B cell (primary cell): ENCODE results near the gene MYBPC3. TPM values are rescaled to one million over a fixed set of nuclear protein-coding genes. Genes with fewer than 3 reads are reported as not detected.

Experiments
- ATAC-seq: fragments of 200-7000 bp; cut with Tn5 transposase; one replicate; pipeline ENCODE4 v1.10.0; 2021; ENCODE audit warnings: low read depth, mild to moderate bottlenecking, moderate number of reproducible peaks, moderate library complexity
- CTCF ChIA-PET: fragments of 350-600 bp; sonication (Branson Sonifier 250); formaldehyde crosslinking; loops from one replicate; lab custom pipeline; 2021; ENCODE audit warnings: antibody characterized with exemption, inconsistent platforms; lab: Charles Lee
- POLR2A ChIA-PET: fragments of 350-600 bp; sonication (Branson Sonifier 250); formaldehyde crosslinking; loops from one replicate; lab custom pipeline; 2021; ENCODE audit warnings: antibody characterized with exemption; lab: Charles Lee
- DNase-seq: peaks from one replicate; pipeline ENCODE4 v3.0.0; 2013
- H2AFZ ChIP-seq: 2 replicates; pipeline ENCODE4 v1.6.1; 2012; ENCODE audit warnings: mild to moderate bottlenecking, low read depth, low read length; ENCODE audit not compliant: insufficient read depth, poor library complexity, severe bottlenecking
- H3K27ac ChIP-seq, 2 donors: 1 replicate in 1 of 2; 2 replicates in 1 of 2; pipeline ENCODE4 v1.5.1; 2012 to 2013; ENCODE audit warnings: low read length in 2 of 2, mild to moderate bottlenecking in 2 of 2, moderate library complexity in 1 of 2
- H3K27me3 ChIP-seq, 4 experiments: fragments of 200-600 bp in 1 of 4; sonication (generic) in 1 of 4; replicated peaks in 1 of 4; 1 replicate in 2 of 4; 2 replicates in 2 of 4; pipeline versions ENCODE4 v1.6.1 to v1.7.0; 2013 to 2016; ENCODE audit warnings: low read length in 3 of 4, mild to moderate bottlenecking in 2 of 4, mixed read lengths in 1 of 4, moderate library complexity in 1 of 4; ENCODE audit not compliant: insufficient read depth in 4 of 4, control insufficient read depth in 3 of 4; ENCODE audit errors: control extremely low read depth in 1 of 4
- H3K36me3 ChIP-seq, 2 experiments: replicated peaks in 1 of 2; 1 replicate in 1 of 2; 2 replicates in 1 of 2; pipeline versions ENCODE4 v1.6.1 to v1.7.1; 2013; ENCODE audit warnings: low read length in 1 of 2; ENCODE audit not compliant: insufficient read depth in 2 of 2, control insufficient read depth in 1 of 2; ENCODE audit errors: control extremely low read depth in 1 of 2, extremely low read depth in 1 of 2
- H3K4me1 ChIP-seq, 2 donors: fragments of 200-600 bp in 1 of 2; sonication (generic) in 1 of 2; 1 replicate in 1 of 2; 2 replicates in 1 of 2; pipeline versions ENCODE4 v1.5.1 to v1.6.1; 2013 to 2017; ENCODE audit warnings: low read length in 2 of 2; ENCODE audit not compliant: control insufficient read depth in 2 of 2, insufficient read depth in 2 of 2
- H3K4me2 ChIP-seq: replicated peaks from 2 replicates; pipeline ENCODE3; 2012; ENCODE audit warnings: mild to moderate bottlenecking, low read depth, low read length; ENCODE audit not compliant: poor library complexity, severe bottlenecking
- H3K4me3 ChIP-seq, 5 experiments: fragments of 200-600 bp in 1 of 5; sonication (generic) in 1 of 5; 1 replicate in 3 of 5; 2 replicates in 2 of 5; pipeline versions ENCODE4 v1.5.1 to v1.7.0; 2011 to 2016; ENCODE audit warnings: low read length in 4 of 5, mild to moderate bottlenecking in 4 of 5, low read depth in 2 of 5, control low read depth in 1 of 5, moderate library complexity in 1 of 5; ENCODE audit not compliant: insufficient read depth in 1 of 5; ENCODE audit errors: control extremely low read depth in 1 of 5, extremely low read depth in 1 of 5
- H3K79me2 ChIP-seq: fragments of 200-600 bp; sonication (generic); one replicate; pipeline ENCODE4 v1.6.0; 2016; ENCODE audit warnings: low read length; ENCODE audit not compliant: control insufficient read depth, insufficient read depth
- H3K9ac ChIP-seq: fragments of 200-600 bp; sonication (generic); 2 replicates; pipeline ENCODE4 v1.6.1; 2017; ENCODE audit warnings: mild to moderate bottlenecking, low read length, moderate library complexity
- H3K9me3 ChIP-seq, 3 donors: one replicate each; pipeline versions ENCODE4 v1.6.1 to v1.7.1; 2013; ENCODE audit warnings: low read length in 2 of 3; ENCODE audit not compliant: control insufficient read depth in 2 of 3, insufficient read depth in 1 of 3; ENCODE audit errors: control extremely low read depth in 1 of 3
- H4K20me1 ChIP-seq: 2 replicates; pipeline ENCODE4 v1.6.0; 2012; ENCODE audit warnings: mild to moderate bottlenecking, low read length; ENCODE audit not compliant: insufficient read depth, control insufficient read depth, poor library complexity, severe bottlenecking
- H3K27ac Mint-ChIP-seq: one replicate; pipeline ENCODE4 v1.8.0; 2021; ENCODE audit warnings: mixed read lengths
- H3K27me3 Mint-ChIP-seq: one replicate; pipeline ENCODE4 v1.8.0; 2021; ENCODE audit warnings: mixed read lengths
- H3K4me1 Mint-ChIP-seq: one replicate; pipeline ENCODE4 v1.8.0; 2021; ENCODE audit warnings: mixed read lengths
- H3K4me3 Mint-ChIP-seq: one replicate; pipeline ENCODE4 v1.8.0; 2021; ENCODE audit warnings: mixed read lengths
- H3K9me3 Mint-ChIP-seq: one replicate; pipeline ENCODE4 v1.8.0; 2022; ENCODE audit warnings: mixed read lengths; ENCODE audit not compliant: insufficient read depth
- CTCF ChIP-seq: fragments of 200-600 bp; IDR thresholded peaks from one replicate; pipeline ENCODE4 v1.8.0; 2022; ENCODE audit warnings: antibody characterized with exemption, mild to moderate bottlenecking
- EZH2 ChIP-seq: IDR thresholded peaks from 2 replicates; pipeline ENCODE4 v1.6.1; 2012; ENCODE audit warnings: borderline replicate concordance, low read depth, mild to moderate bottlenecking, moderate library complexity, low read length; ENCODE audit not compliant: insufficient read depth, poor library complexity, severe bottlenecking
- WGBS: methylation state at CpG from one replicate; pipeline ENCODE4 v1.1.5; 2013; ENCODE audit warnings: missing lambda C conversion rate; ENCODE audit not compliant: insufficient coverage; 5-methylcytosine and 5-hydroxymethylcytosine counted together
- intact Hi-C: fragments of 100-400 bp; cut with micrococcal nuclease; formaldehyde crosslinking; loops from one replicate; pipeline ENCODE4 v1.10.0; 2022
- polyA plus RNA-seq: library from polyadenylated mRNA; depleted of rRNA; stranded (reverse); fragments of >200 nt; gene quantifications from 2 replicates; pipeline ENCODE4 v1.2.3, GENCODE V29; 2012
- total RNA-seq, 2 donors: library from RNA; stranded (reverse); fragments of 120-200 nt in 1 of 2; gene quantifications; 1 replicate in 1 of 2; 2 replicates in 1 of 2; pipeline versions ENCODE4 v1.2.3 to v1.2.4, GENCODE V29; 2013 to 2022

MYBPC3 gene
- total and polyA plus RNA-seq, 2 donors (not counting 1 experiment from before 2014, with no cell fraction given), result 0.67 to 1.4 TPM

GRCh38 chr11:47302853-47303252 is 49.6 kb downstream of the MYBPC3 start:
- Histone ChIP-seq H3K4me1 (no peaks in the 10 kb centered on the region), H3K4me3 (no peak overlapping the region), H3K9ac (no peak overlapping the region), H3K4me2 (no peak overlapping the region), H3K27me3 (no peaks in the 10 kb centered on the region), H3K9me3 (peaks cover 2 to 21% (median 5%) of the 10 kb centered on the region in 3 donors), H3K36me3 (peaks cover 10 to 72% of the 10 kb centered on the region in 2 experiments), H2AFZ (no peak overlapping the region), H3K79me2 (peaks cover 39% of the 10 kb centered on the region), H3K27ac (no peak overlapping the region), H4K20me1 (peaks cover 17% of the 10 kb centered on the region)
- Mint-ChIP-seq H3K27me3 (no peaks in the 10 kb centered on the region), H3K4me3 (no peak overlapping the region), H3K27ac (no peak overlapping the region), H3K4me1 (no peaks in the 10 kb centered on the region), H3K9me3 (peaks cover 6% of the 10 kb centered on the region)
- TF ChIP-seq EZH2 (no peak), CTCF (no peak)
- WGBS, result no CpG with 5 or more reads among the region's 1 CpG
- DNase-seq (no peak), ATAC-seq (no peak)
- intact Hi-C loops, result no loop called here
- ChIA-PET POLR2A (no interaction called here), CTCF (interaction anchor here (0.7 kb wide), 1 partner anchor 31 kb away, joined by 3 read pairs; no protein-coding TSS in a partner anchor)

GRCh38 chr11:47299078-47299477 is 53.4 kb downstream of the MYBPC3 start:
- no peak for DNase-seq
- Mint-ChIP-seq H3K4me3 (no peak overlapping the region), H3K4me1 (no peaks in the 10 kb centered on the region), H3K27ac (no peak overlapping the region), H3K27me3 (no peaks in the 10 kb centered on the region), H3K9me3 (peaks cover 6% of the 10 kb centered on the region)
- no CpG with 5 or more reads among the region's 3 CpGs for WGBS
- no peaks in the 10 kb centered on the region for H4K20me1 ChIP-seq
- no peaks in the 10 kb centered on the region for H3K4me1 ChIP-seq
- CTCF ChIA-PET, result no interaction called here
- H3K27me3 ChIP-seq, result no peaks in the 10 kb centered on the region
- H3K36me3 ChIP-seq, result peaks cover 12 to 55% of the 10 kb centered on the region in 2 experiments
- no peak overlapping the region for H2AFZ ChIP-seq
- H3K27ac ChIP-seq, result no peak overlapping the region
- no peak for ATAC-seq
- intact Hi-C loops, result no loop called here
- peaks cover 2 to 18% (median 5%) of the 10 kb centered on the region in 3 donors for H3K9me3 ChIP-seq
- H3K4me3 ChIP-seq, result no peak overlapping the region
- no peak overlapping the region for H3K9ac ChIP-seq
- POLR2A ChIA-PET, result no interaction called here
- no peak for TF ChIP-seq EZH2
- no peak for TF ChIP-seq CTCF
- H3K4me2 ChIP-seq, result no peak overlapping the region
- peaks cover 12% of the 10 kb centered on the region for H3K79me2 ChIP-seq
